GM23338 (cell line): ENCODE measurements around the gene CPLX3. TPM values are rescaled to one million over a fixed set of nuclear protein-coding genes. Genes with fewer than 3 reads are reported as not detected.

Experiments used
- ATAC-seq: fragments of 200-7000 bp; cut with Tn5 transposase; 3 replicates; pipeline ENCODE4 v1.9.1; 2020
- DNase-seq: peaks from one replicate; pipeline ENCODE4 v3.0.0-alpha.2; 2015; ENCODE audit warnings: low spot score
- H2AFZ ChIP-seq: fragments of 200-600 bp; sonication (generic); 2 replicates; pipeline ENCODE4 v1.8.0; 2016; ENCODE audit warnings: antibody characterized with exemption, mild to moderate bottlenecking, moderate library complexity
- H3F3A ChIP-seq: fragments of 200-600 bp; sonication (generic); replicated peaks from 2 replicates; pipeline ENCODE4 v1.8.0; 2017; ENCODE audit warnings: antibody characterized with exemption, mixed run types, low read depth
- H3K27ac ChIP-seq: fragments of 200-600 bp; sonication (generic); 2 replicates; pipeline ENCODE4 v1.6.1; 2016; ENCODE audit warnings: low read depth
- H3K27me3 ChIP-seq: fragments of 200-600 bp; sonication (generic); 2 replicates; pipeline ENCODE4 v1.8.0; 2016; ENCODE audit warnings: mild to moderate bottlenecking, mixed run types, moderate library complexity; ENCODE audit not compliant: insufficient read depth
- H3K36me3 ChIP-seq: fragments of 200-600 bp; sonication (generic); 2 replicates; pipeline ENCODE4 v1.8.0; 2016; ENCODE audit warnings: mild to moderate bottlenecking; ENCODE audit not compliant: insufficient read depth
- H3K4me1 ChIP-seq: fragments of 200-600 bp; sonication (generic); 2 replicates; pipeline ENCODE4 v1.8.0; 2016; ENCODE audit warnings: mild to moderate bottlenecking, moderate library complexity; ENCODE audit not compliant: insufficient read depth
- H3K4me2 ChIP-seq: fragments of 200-600 bp; sonication (generic); 2 replicates; pipeline ENCODE4 v1.7.1; 2017; ENCODE audit warnings: mixed run types
- H3K4me3 ChIP-seq: fragments of 200-600 bp; sonication (generic); 2 replicates; pipeline ENCODE4 v1.6.1; 2016; ENCODE audit warnings: mixed run types
- H3K79me2 ChIP-seq: fragments of 200-600 bp; sonication (generic); replicated peaks from 2 replicates; pipeline ENCODE4 v1.8.0; 2017; ENCODE audit warnings: mild to moderate bottlenecking; ENCODE audit not compliant: insufficient read depth
- H3K9me2 ChIP-seq: fragments of 200-600 bp; sonication (generic); 2 replicates; pipeline ENCODE4 v1.8.0; 2017; ENCODE audit not compliant: insufficient read depth
- H4K20me1 ChIP-seq: fragments of 200-600 bp; sonication (generic); replicated peaks from 2 replicates; pipeline ENCODE4 v1.8.0; 2017; ENCODE audit warnings: mild to moderate bottlenecking; ENCODE audit not compliant: insufficient read depth
- H3K27ac Mint-ChIP-seq: 2 replicates; pipeline ENCODE4 v1.8.0; 2020; ENCODE audit warnings: inconsistent platforms, mild to moderate bottlenecking, moderate library complexity, mixed read lengths
- H3K27me3 Mint-ChIP-seq: 3 replicates; pipeline ENCODE4 v1.8.0; 2022; ENCODE audit warnings: low read depth, mild to moderate bottlenecking, moderate library complexity, mixed read lengths, inconsistent platforms; ENCODE audit not compliant: insufficient read depth, poor library complexity
- H3K36me3 Mint-ChIP-seq: 3 replicates; pipeline ENCODE4 v1.8.0; 2021; ENCODE audit warnings: low read depth, mild to moderate bottlenecking, inconsistent platforms, moderate library complexity, mixed read lengths
- H3K4me1 Mint-ChIP-seq: 3 replicates; pipeline ENCODE4 v1.8.0; 2020; ENCODE audit warnings: mild to moderate bottlenecking, inconsistent platforms, mixed read lengths
- H3K4me3 Mint-ChIP-seq: 3 replicates; pipeline ENCODE4 v1.8.0; 2021; ENCODE audit warnings: moderate library complexity, mild to moderate bottlenecking, inconsistent platforms, mixed read lengths
- H3K9me3 Mint-ChIP-seq: 3 replicates; pipeline ENCODE4 v1.8.0; 2020; ENCODE audit warnings: moderate library complexity, mild to moderate bottlenecking, inconsistent platforms, mixed read lengths
- CREB1 ChIP-seq: fragments of 250-450 bp; sonication (Bioruptor Pico); IDR thresholded peaks from 2 replicates; pipeline ENCODE4 v1.5.0; 2020; ENCODE audit warnings: low read depth, mild to moderate bottlenecking, moderate library complexity
- CTCF ChIP-seq, 2 experiments: fragments of 200-600 bp in 1 of 2; sonication (generic) in 1 of 2; conservative IDR thresholded peaks; 2 replicates each; pipeline versions ENCODE4 v1.5.1 to v1.6.1; 2016 to 2017; ENCODE audit warnings: antibody characterized with exemption in 2 of 2, low read depth in 2 of 2, mild to moderate bottlenecking in 2 of 2, moderate library complexity in 1 of 2
- ETS1 ChIP-seq: IDR thresholded peaks from 2 replicates; pipeline ENCODE4 v1.6.1; 2016; ENCODE audit warnings: antibody characterized with exemption
- EZH2 ChIP-seq: fragments of 200-600 bp; sonication (generic); IDR thresholded peaks from one replicate; pipeline ENCODE4 v1.8.0; 2017; ENCODE audit warnings: antibody characterized with exemption, mild to moderate bottlenecking, low read depth; ENCODE audit not compliant: unreplicated experiment
- JUNB ChIP-seq: IDR thresholded peaks from one replicate; pipeline ENCODE4 v1.6.1; 2016; ENCODE audit warnings: antibody characterized with exemption; ENCODE audit not compliant: unreplicated experiment
- NANOG ChIP-seq: IDR thresholded peaks from 2 replicates; pipeline ENCODE4 v1.6.1; 2016; ENCODE audit warnings: antibody characterized with exemption, borderline replicate concordance
- POLR2AphosphoS5 ChIP-seq: IDR thresholded peaks from 2 replicates; pipeline ENCODE4 v1.6.1; 2016; ENCODE audit warnings: antibody characterized with exemption, low read depth
- STAT1 ChIP-seq: IDR thresholded peaks from one replicate; pipeline ENCODE4 v1.6.1; 2016; ENCODE audit warnings: antibody characterized with exemption; ENCODE audit not compliant: unreplicated experiment
- ZNF114 ChIP-seq: fragments of 250-450 bp; sonication (Bioruptor Pico); IDR thresholded peaks from 2 replicates; pipeline ENCODE4 v1.5.0; 2020; ENCODE audit warnings: mild to moderate bottlenecking, moderate library complexity
- ZNF331 ChIP-seq: fragments of 250-450 bp; sonication (Bioruptor Pico); IDR thresholded peaks from 2 replicates; pipeline ENCODE4 v1.5.0; 2020; ENCODE audit warnings: low read depth, mild to moderate bottlenecking, moderate library complexity
- ZNF462 ChIP-seq: fragments of 250-450 bp; sonication (Bioruptor Pico); IDR thresholded peaks from 2 replicates; pipeline ENCODE4 v1.5.0; 2020; ENCODE audit warnings: mild to moderate bottlenecking, moderate library complexity
- polyA plus RNA-seq: library from polyadenylated mRNA; unstranded; fragments of >200 nt; fragmentation: Nextera tagmentation; extraction: Ambion mirVana; gene quantifications from 2 replicates; pipeline ENCODE4 v1.2.1, GENCODE V29; 2016
- total RNA-seq: library from RNA; depleted of rRNA; stranded (reverse); fragments of >200 nt; shearing (Covaris generic); gene quantifications from 2 replicates; pipeline ENCODE4 v1.2.3, GENCODE V29; 2014

Gene CPLX3
- total and polyA plus RNA-seq, 2 experiments from 2014 or later, result 0.66 TPM; not detected in 1

- Mint-ChIP-seq H3K27ac (no peak overlapping the region), H3K27me3 (peaks cover 11% of the 10 kb centered on the region), H3K36me3 (peaks cover 19% of the 10 kb centered on the region; the same call in 2 of the 3 replicates), H3K4me1 (peaks cover 21% of the 10 kb centered on the region), H3K4me3 (no peak overlapping the region), H3K9me3 (no peaks in the 10 kb centered on the region)
- H3K4me1 ChIP-seq, result no peaks in the 10 kb centered on the region
- H3K4me2 ChIP-seq, result no peak overlapping the region
- no peak overlapping the region for H2AFZ ChIP-seq
- ATAC-seq (no peak), DNase-seq (no peak)
- peaks cover 37% of the 10 kb centered on the region for H4K20me1 ChIP-seq
- no peaks in the 10 kb centered on the region for H3K36me3 ChIP-seq
- no peaks in the 10 kb centered on the region for H3F3A ChIP-seq
- peaks cover 61% of the 10 kb centered on the region for H3K79me2 ChIP-seq
- H3K4me3 ChIP-seq, result no peak overlapping the region
- H3K27me3 ChIP-seq, result no peaks in the 10 kb centered on the region
- TF ChIP-seq EZH2, result no peak
- no peak for TF ChIP-seq NANOG
- no peak for TF ChIP-seq JUNB
- no peak for TF ChIP-seq ZNF114 (CRISPR knock-in tag)
- no peaks in the 10 kb centered on the region for H3K9me2 ChIP-seq
- no peak overlapping the region for H3K27ac ChIP-seq
These were observed 41.1 kb downstream of the CPLX3 start for GRCh38 chr15:74867466-74868038.

GRCh38 chr15:74868059-74868458 is 41.6 kb downstream of the CPLX3 start:
- H3K79me2 ChIP-seq, result peaks cover 58% of the 10 kb centered on the region
- peaks cover 23% of the 10 kb centered on the region for H3K4me1 Mint-ChIP-seq
- H3K27ac Mint-ChIP-seq, result no peak overlapping the region; the same call in 1 of the 2 replicates
- H3K36me3 Mint-ChIP-seq, result peaks cover 19% of the 10 kb centered on the region; the same call in 2 of the 3 replicates
- H3K4me3 Mint-ChIP-seq, result no peak overlapping the region
- H2AFZ ChIP-seq, result no peak overlapping the region
- no peaks in the 10 kb centered on the region for H3K9me2 ChIP-seq
- no peaks in the 10 kb centered on the region for H3F3A ChIP-seq
- H3K27me3 Mint-ChIP-seq, result peaks cover 14% of the 10 kb centered on the region
- no peaks in the 10 kb centered on the region for H3K27me3 ChIP-seq
- no peaks in the 10 kb centered on the region for H3K36me3 ChIP-seq
- no peak for ATAC-seq
- H3K27ac ChIP-seq, result no peak overlapping the region
- H3K9me3 Mint-ChIP-seq, result no peaks in the 10 kb centered on the region
- no peaks in the 10 kb centered on the region for H3K4me1 ChIP-seq
- H3K4me3 ChIP-seq, result no peak overlapping the region
- H4K20me1 ChIP-seq, result peaks cover 38% of the 10 kb centered on the region
- H3K4me2 ChIP-seq, result no peak overlapping the region
- no peak for DNase-seq
- TF ChIP-seq POLR2AphosphoS5, result no peak
- no peak for TF ChIP-seq ZNF114 (CRISPR knock-in tag)
- TF ChIP-seq STAT1, result no peak
- TF ChIP-seq EZH2, result no peak
- no peak for TF ChIP-seq JUNB
- TF ChIP-seq ZNF462, result no peak
- TF ChIP-seq ZNF331, result no peak
- TF ChIP-seq ETS1, result no peak
- no peak for TF ChIP-seq CREB1
- TF ChIP-seq CTCF (conservative IDR thresholded peaks at IDR 0.05; ENCODE audit: low read depth in 2 of 2), result no peak
